ENCODE data around the gene CCDC7.
A peak's percentile ranks its signal among the peaks of the same experiment; 100 is the strongest.
"Not testable (repeated sequence)": the region's sequence is repeated elsewhere in the genome, so short reads cannot be mapped to it uniquely, and the experiment has no call there.

The CCDC7 gene

GRCh38 chr10:32661346-32661745 is 215.4 kb downstream of the CCDC7 start:
- no peak for DNase-seq
- Mint-ChIP-seq H3K4me3 (no peak overlapping the region), H3K27me3 (no peaks in the 10 kb centered on the region), H3K9me3 (peaks cover 22% of the 10 kb centered on the region), H3K36me3 (ENCODE audit: low read depth) (peaks cover 36% of the 10 kb centered on the region), H3K27ac (no peak overlapping the region), H3K4me1 (ENCODE audit: low read depth) (peaks cover 2% of the 10 kb centered on the region)

DNA sequence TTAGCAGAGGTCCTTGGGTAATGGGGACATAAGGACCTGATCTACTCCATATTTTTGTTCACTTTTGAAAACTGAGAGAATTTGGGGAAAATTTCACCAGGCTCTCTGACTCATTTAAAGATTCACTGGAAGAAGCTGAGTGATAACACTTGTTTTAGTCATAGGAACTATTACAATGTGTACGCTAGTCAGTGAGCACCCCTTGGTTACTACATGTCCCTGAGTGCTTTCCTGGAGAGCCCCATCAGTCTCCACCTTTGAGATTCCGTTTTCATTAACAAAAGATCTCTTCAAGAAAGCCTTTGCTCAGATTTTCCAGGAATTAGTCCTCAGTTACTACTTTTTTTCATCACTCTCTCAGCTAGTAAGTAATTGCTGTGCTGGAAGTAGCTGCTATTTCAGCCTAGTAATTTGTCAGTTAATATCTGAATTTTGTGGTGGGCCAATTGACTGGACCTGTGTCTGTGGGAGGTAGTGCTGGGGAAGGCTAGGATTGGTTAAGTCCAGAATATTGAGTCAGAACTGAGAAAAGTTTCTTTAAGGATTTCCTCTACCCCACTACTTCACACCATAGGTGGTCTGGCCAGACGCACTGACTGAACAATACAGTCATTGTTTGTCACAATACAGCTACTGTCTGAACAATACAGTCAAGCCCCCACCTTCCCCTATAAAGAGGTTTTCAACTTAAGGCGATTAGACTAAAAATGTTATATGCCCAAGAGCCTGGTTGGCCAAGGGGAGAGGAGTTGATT is 235.0 kb downstream of the CCDC7 start:
- peaks cover 43% of the 10 kb centered on the region for H3K36me3 Mint-ChIP-seq (ENCODE audit: low read depth)
- no peak for DNase-seq

DNA sequence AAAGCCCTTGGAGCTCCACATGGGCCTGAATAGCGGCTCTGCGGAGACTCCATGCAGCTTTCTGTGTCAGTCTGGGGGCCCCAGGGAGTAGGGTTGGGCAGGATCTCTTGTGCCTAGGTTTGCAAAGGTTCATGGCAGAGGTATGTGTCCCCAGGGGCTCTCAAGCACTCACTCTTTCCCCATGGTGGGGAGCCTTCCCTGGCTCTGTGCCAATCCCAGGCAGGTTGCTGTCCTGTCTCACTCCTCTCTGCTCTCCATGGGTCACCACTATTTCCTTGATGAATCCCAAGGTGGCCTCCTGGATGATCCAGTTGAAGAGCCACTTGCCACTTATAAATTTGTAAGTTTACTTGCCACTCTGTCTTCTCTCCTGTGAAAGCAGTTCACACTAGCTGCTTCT is 238.4 kb downstream of the CCDC7 start:
- H3K27me3 Mint-ChIP-seq = no peaks in the 10 kb centered on the region
- H3K36me3 Mint-ChIP-seq (ENCODE audit: low read depth) = peaks cover 38% of the 10 kb centered on the region
- no peak overlapping the region for H3K27ac Mint-ChIP-seq
- no peak for DNase-seq
- H3K4me3 Mint-ChIP-seq = no peak overlapping the region
- peaks cover 15% of the 10 kb centered on the region for H3K9me3 Mint-ChIP-seq
- peaks cover 8% of the 10 kb centered on the region for H3K4me1 Mint-ChIP-seq (ENCODE audit: low read depth)

More for the DNA sequence above, 235.0 kb downstream of the CCDC7 start:
- peaks cover 29% of the 10 kb centered on the region for H3K9me3 Mint-ChIP-seq
- no peaks in the 10 kb centered on the region for H3K27me3 Mint-ChIP-seq
- peak overlapping the region; percentile 38 for H3K27ac Mint-ChIP-seq
- H3K4me1 Mint-ChIP-seq (ENCODE audit: low read depth) = peaks cover 8% of the 10 kb centered on the region
- H3K4me3 Mint-ChIP-seq = no peak overlapping the region

DNA sequence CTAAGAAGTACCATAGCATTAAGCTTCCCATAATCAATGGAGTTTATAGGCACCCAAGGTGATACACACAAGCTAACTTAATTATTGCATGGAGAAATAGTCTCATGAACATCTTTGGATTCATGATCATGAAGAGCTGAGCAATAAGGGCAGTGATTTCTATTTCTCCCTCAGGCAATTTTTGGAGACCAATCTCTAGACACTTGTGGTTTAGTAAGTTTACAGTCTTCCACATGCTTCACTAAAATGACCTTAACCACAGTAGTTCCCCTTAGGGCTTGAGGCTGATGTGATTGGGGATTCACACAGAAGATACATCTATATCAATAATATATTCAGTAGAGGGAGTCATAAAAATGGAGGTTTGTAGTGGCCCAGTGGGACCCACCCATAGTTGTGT is 241.2 kb downstream of the CCDC7 start:
- H3K36me3 Mint-ChIP-seq (ENCODE audit: low read depth) = peaks cover 37% of the 10 kb centered on the region
- no peak overlapping the region for H3K27ac Mint-ChIP-seq
- H3K4me1 Mint-ChIP-seq (ENCODE audit: low read depth) = no peaks in the 10 kb centered on the region
- H3K27me3 Mint-ChIP-seq = no peaks in the 10 kb centered on the region
- no peak overlapping the region for H3K4me3 Mint-ChIP-seq
- peaks cover 12% of the 10 kb centered on the region for H3K9me3 Mint-ChIP-seq
- no peak for DNase-seq

DNA sequence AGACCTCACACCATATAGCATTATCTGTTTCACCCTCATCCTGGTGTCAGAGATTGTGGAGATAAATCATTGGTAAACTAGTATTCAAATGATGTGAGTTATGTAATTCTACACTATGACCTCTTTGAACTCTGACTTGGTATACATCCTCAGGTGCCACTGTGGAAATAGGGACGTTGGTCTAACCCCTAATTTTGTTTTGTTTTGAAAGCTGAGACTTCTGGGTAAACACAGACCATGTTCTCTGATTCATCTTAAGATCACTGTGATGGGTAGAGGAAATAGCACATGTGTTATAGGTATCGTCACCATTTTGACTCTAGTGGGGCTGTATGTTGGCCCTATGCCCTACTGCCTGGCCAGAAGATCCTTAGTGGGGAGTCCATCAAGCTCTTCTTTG is 241.6 kb downstream of the CCDC7 start:
- Mint-ChIP-seq H3K27me3 (no peaks in the 10 kb centered on the region), H3K4me1 (ENCODE audit: low read depth) (no peaks in the 10 kb centered on the region), H3K4me3 (no peak overlapping the region), H3K36me3 (ENCODE audit: low read depth) (peaks cover 34% of the 10 kb centered on the region), H3K9me3 (peaks cover 8% of the 10 kb centered on the region), H3K27ac (no peak overlapping the region)
- no peak for DNase-seq

- Mint-ChIP-seq H3K4me1 (ENCODE audit: low read depth) (no peaks in the 10 kb centered on the region), H3K9me3 (peaks cover 8% of the 10 kb centered on the region), H3K4me3 (no peak overlapping the region), H3K27me3 (no peaks in the 10 kb centered on the region), H3K36me3 (ENCODE audit: low read depth) (peaks cover 40% of the 10 kb centered on the region), H3K27ac (no peak overlapping the region)
- no peak for DNase-seq
These were observed 246.2 kb downstream of the CCDC7 start for GRCh38 chr10:32692174-32692573.

DNA sequence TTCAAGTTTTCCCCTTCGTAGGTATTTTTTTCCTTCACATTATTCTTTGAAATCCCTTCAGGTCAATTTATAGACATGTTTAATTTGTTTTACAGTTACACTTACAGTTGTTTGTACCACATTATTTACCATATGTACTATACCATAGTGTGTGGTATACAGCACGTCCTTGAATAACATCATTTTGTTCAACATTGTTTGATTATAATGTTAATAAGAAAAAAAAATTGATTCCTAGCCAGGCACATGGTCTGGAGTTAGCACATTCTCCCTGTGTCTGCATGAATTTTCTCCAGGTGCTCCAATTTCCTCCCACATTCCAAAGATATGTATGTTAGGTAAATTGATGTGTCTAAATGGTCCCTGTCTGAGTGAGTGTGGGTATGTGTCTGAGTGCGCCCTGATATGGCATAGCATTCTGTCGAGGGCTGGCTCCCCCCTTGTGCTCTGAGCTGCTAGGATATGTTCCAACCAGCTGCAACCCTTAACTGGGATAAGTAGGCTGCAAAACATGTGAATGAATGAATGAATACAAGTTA is 247.6 kb downstream of the CCDC7 start:
- peaks cover 45% of the 10 kb centered on the region for H3K36me3 Mint-ChIP-seq (ENCODE audit: low read depth)
- DNase-seq = no peak
- no peaks in the 10 kb centered on the region for H3K27me3 Mint-ChIP-seq
- peaks cover 15% of the 10 kb centered on the region for H3K9me3 Mint-ChIP-seq
- no peaks in the 10 kb centered on the region for H3K4me1 Mint-ChIP-seq (ENCODE audit: low read depth)
- no peak overlapping the region for H3K4me3 Mint-ChIP-seq
- H3K27ac Mint-ChIP-seq = no peak overlapping the region

DNA sequence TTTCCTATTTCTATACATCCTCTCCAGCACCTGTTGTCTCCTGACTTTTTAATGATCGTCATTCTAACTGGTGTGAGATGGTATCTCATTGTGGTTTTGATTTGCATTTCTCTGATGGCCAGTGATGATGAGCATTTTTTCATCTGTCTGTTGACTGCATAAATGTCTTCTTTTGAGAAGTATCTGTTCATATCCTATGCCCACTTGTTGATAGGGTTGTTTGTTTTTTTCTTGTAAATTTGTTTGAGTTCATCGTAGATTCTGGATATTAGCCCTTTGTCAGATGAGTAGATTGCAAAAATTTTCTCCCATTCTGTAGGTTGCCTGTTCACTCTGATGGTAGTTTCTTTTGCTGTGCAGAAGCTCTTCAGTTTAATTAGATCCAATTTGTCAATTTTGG is 253.7 kb downstream of the CCDC7 start:
- peaks cover 62% of the 10 kb centered on the region for H3K36me3 Mint-ChIP-seq (ENCODE audit: low read depth)
- DNase-seq; H3K27ac Mint-ChIP-seq; H3K4me1 Mint-ChIP-seq (ENCODE audit: low read depth); H3K4me3 Mint-ChIP-seq; H3K27me3 Mint-ChIP-seq: not testable (repeated sequence)
- H3K9me3 Mint-ChIP-seq = peaks cover 23% of the 10 kb centered on the region

- peaks cover 42% of the 10 kb centered on the region for H3K9me3 Mint-ChIP-seq
- no peaks in the 10 kb centered on the region for H3K27me3 Mint-ChIP-seq
These were observed 267.6 kb downstream of the CCDC7 start for GRCh38 chr10:32713560-32713959.

GRCh38 chr10:32731527-32731926 is 285.6 kb downstream of the CCDC7 start:
- no peaks in the 10 kb centered on the region for H3K9me3 Mint-ChIP-seq
- H3K4me1 Mint-ChIP-seq (ENCODE audit: low read depth) = no peaks in the 10 kb centered on the region
- H3K27ac Mint-ChIP-seq = no peak overlapping the region
- H3K4me3 Mint-ChIP-seq = no peak overlapping the region
- H3K27me3 Mint-ChIP-seq = no peaks in the 10 kb centered on the region
- peaks cover 5% of the 10 kb centered on the region for H3K36me3 Mint-ChIP-seq (ENCODE audit: low read depth)
- no peak for DNase-seq

More at GRCh38 chr10:32713560-32713959, 267.6 kb downstream of the CCDC7 start:
- Mint-ChIP-seq H3K4me1 (ENCODE audit: low read depth) (no peaks in the 10 kb centered on the region), H3K4me3 (no peak overlapping the region), H3K36me3 (ENCODE audit: low read depth) (peaks cover 19% of the 10 kb centered on the region), H3K27ac (no peak overlapping the region)
- no peak for DNase-seq

GRCh38 chr10:32738958-32739357 is 293.0 kb downstream of the CCDC7 start:
- Mint-ChIP-seq H3K36me3 (ENCODE audit: low read depth) (peaks cover 32% of the 10 kb centered on the region), H3K4me1 (ENCODE audit: low read depth) (no peaks in the 10 kb centered on the region), H3K9me3 (peaks cover 18% of the 10 kb centered on the region), H3K27me3 (no peaks in the 10 kb centered on the region), H3K27ac (no peak overlapping the region), H3K4me3 (no peak overlapping the region)
- DNase-seq = no peak

DNA sequence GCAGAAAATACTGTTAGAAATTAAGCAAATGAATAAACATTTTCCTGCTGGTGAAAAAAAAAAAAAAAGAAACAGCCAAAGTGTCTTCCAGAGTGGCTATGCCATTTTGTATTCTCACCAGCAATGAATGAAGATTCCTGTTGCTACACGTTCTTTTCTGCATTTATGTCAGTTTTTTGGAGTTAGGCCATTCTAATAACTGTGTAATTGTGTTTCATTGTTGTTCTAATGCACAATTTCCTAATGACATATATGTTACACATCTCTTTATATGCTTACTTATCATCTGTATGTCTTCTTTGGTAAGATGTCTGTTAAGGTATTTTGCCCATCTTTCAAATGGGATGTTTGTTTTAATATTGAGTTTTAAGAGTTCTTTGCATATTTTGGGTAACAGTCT is 298.4 kb downstream of the CCDC7 start:
- Mint-ChIP-seq H3K4me3 (no peak overlapping the region), H3K27me3 (no peaks in the 10 kb centered on the region), H3K9me3 (peaks cover 14% of the 10 kb centered on the region), H3K36me3 (ENCODE audit: low read depth) (peaks cover 34% of the 10 kb centered on the region), H3K4me1 (ENCODE audit: low read depth) (no peaks in the 10 kb centered on the region), H3K27ac (no peak overlapping the region)
- no peak for DNase-seq

DNA sequence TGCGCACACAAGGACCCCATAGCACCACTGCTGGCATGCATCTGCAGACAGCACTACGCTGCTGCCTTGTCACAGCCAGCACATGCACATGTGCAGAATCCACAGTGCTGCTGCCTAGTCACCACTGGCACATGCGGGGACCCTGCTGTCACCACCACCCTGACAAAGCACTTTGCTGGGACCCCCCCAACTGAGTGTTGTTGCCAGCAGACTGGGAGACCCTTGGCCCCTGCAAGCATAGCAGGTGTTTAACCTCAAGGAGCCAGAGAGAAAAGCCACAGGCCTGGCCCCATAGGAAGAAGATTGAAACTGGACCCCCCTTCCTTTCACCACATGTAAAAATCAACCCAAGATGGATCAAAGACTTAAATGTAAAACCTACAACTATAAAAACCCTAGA is 300.9 kb downstream of the CCDC7 start:
- Mint-ChIP-seq H3K4me1 (ENCODE audit: low read depth) (no peaks in the 10 kb centered on the region), H3K27ac (no peak overlapping the region), H3K9me3 (peaks cover 14% of the 10 kb centered on the region), H3K36me3 (ENCODE audit: low read depth) (peaks cover 32% of the 10 kb centered on the region), H3K4me3 (no peak overlapping the region), H3K27me3 (no peaks in the 10 kb centered on the region)
- DNase-seq = no peak

DNA sequence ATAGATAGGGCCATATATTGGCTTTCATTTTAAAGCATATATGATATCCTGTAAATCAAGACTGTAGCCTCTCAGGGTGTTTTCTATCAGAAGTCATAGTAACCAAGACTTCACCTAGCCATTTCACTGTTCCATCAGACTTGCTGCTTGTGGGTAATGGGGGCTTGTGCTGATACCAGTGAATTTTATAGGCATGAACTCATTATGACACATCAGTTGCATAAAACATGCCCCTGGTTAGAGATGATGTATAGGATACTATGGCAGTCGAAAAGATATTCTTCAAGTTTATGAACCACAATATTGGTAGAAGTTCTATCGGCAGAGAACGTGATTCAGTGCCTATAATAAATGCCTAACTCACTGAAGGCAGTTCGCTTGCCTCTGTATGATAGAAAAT is 305.6 kb downstream of the CCDC7 start:
- no peaks in the 10 kb centered on the region for H3K4me1 Mint-ChIP-seq (ENCODE audit: low read depth)
- peaks cover 21% of the 10 kb centered on the region for H3K9me3 Mint-ChIP-seq
- H3K27ac Mint-ChIP-seq = no peak overlapping the region
- H3K36me3 Mint-ChIP-seq (ENCODE audit: low read depth) = peaks cover 20% of the 10 kb centered on the region
- no peak for DNase-seq
- H3K27me3 Mint-ChIP-seq = no peaks in the 10 kb centered on the region
- H3K4me3 Mint-ChIP-seq = no peak overlapping the region

DNA sequence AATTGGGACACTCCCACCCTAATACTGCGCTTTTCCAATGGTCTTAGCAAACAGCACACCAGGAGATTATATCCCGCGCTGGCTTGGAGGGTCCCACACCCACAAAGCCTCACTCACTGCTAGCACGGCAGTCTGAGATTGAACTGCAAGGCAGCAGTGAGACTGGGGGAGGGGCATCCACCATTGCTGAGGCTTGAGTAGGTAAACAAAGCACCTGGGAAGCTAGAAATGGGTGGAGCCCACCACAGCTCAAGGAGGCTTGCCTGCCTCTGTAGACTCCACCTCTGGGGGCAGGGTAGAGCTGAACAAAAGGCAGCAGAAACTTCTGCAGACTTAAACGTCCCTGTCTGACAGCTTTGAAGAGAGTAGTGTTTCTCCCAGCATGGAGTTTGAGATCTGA is 309.0 kb downstream of the CCDC7 start:
- DNase-seq; H3K27ac Mint-ChIP-seq; H3K36me3 Mint-ChIP-seq (ENCODE audit: low read depth); H3K4me3 Mint-ChIP-seq; H3K27me3 Mint-ChIP-seq; H3K4me1 Mint-ChIP-seq (ENCODE audit: low read depth): not testable (repeated sequence)
- peaks cover 34% of the 10 kb centered on the region for H3K9me3 Mint-ChIP-seq

Measured in activated T-cell treated with anti-CD3 and anti-CD28 coated beads, Interleukin-2, amount 50 U/mL, for 24 hours (primary cell).